AG09319 (cell line): ENCODE data around the gene IRAK2.
A peak's percentile ranks its signal among the peaks of the same experiment; 100 is the strongest.

Experiments
- DNase-seq: peaks from one replicate; pipeline ENCODE4 v3.0.0-alpha.2; 2010; ENCODE audit warnings: low read depth; ENCODE audit errors: extremely low read depth
- CTCF ChIP-seq: IDR thresholded peaks from 2 replicates; pipeline ENCODE4 v1.5.1; 2011; ENCODE audit warnings: low read depth, mild to moderate bottlenecking, inconsistent platforms, low read length, moderate library complexity

IRAK2 gene

GRCh38 chr3:10223676-10224639 lies 59.2 kb downstream of the IRAK2 start:
- DNase-seq: no peak
- TF ChIP-seq CTCF: no peak

GRCh38 chr3:10224794-10225665 lies 60.3 kb downstream of the IRAK2 start:
- no peak for DNase-seq
- TF ChIP-seq CTCF: peak; percentile 87

- no peak for TF ChIP-seq CTCF
- no peak for DNase-seq
Observed at GRCh38 chr3:10226293-10226692, 61.6 kb downstream of the IRAK2 start.

GRCh38 chr3:10228248-10228950 lies 63.7 kb downstream of the IRAK2 start:
- no peak for DNase-seq
- no peak for TF ChIP-seq CTCF

GRCh38 chr3:10229576-10229975 lies 64.9 kb downstream of the IRAK2 start:
- TF ChIP-seq CTCF: no peak
- no peak for DNase-seq

- no peak for TF ChIP-seq CTCF
- no peak for DNase-seq
Observed at GRCh38 chr3:10232137-10232536, 67.4 kb downstream of the IRAK2 start.
